Skeletal muscle cell (primary cell): ENCODE data around the gene FLRT2.

Experiments
- DNase-seq: peaks from one replicate; pipeline ENCODE4 v3.0.0-alpha.2; 2010; ENCODE audit warnings: low read depth
- H3K4me3 ChIP-seq: 2 replicates; pipeline ENCODE4 v1.5.1; 2011; ENCODE audit warnings: low read depth, mild to moderate bottlenecking, control low read depth, low read length, moderate library complexity

The FLRT2 gene

DNA sequence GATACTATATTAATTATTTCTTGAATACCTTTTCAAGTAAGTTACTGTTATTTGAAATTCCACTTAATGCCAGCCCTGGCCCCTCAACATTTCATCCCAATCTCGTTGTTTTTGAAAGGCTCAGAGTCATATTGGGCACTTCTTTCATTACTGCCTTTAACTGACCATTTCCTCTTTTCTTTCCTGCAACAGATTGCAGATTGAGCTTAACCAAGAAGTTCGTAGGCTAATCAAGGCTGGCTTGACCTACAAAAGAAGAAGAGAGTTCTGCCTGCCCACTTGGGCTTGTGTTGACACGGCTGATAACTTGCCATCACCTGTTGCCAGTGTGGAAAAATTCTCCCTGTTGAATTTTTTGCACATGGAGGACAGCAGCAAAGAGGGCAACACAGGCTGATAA lies 91.0 kb downstream of the FLRT2 start:
- no peak for DNase-seq

DNA sequence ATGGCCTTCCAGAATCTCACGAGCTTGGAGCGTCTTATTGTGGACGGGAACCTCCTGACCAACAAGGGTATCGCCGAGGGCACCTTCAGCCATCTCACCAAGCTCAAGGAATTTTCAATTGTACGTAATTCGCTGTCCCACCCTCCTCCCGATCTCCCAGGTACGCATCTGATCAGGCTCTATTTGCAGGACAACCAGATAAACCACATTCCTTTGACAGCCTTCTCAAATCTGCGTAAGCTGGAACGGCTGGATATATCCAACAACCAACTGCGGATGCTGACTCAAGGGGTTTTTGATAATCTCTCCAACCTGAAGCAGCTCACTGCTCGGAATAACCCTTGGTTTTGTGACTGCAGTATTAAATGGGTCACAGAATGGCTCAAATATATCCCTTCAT lies 92.2 kb downstream of the FLRT2 start:
- no peak overlapping the region for H3K4me3 ChIP-seq
- DNase-seq = no peak

More for the DNA sequence above, 91.0 kb downstream of the FLRT2 start:
- H3K4me3 ChIP-seq = no peak overlapping the region

DNA sequence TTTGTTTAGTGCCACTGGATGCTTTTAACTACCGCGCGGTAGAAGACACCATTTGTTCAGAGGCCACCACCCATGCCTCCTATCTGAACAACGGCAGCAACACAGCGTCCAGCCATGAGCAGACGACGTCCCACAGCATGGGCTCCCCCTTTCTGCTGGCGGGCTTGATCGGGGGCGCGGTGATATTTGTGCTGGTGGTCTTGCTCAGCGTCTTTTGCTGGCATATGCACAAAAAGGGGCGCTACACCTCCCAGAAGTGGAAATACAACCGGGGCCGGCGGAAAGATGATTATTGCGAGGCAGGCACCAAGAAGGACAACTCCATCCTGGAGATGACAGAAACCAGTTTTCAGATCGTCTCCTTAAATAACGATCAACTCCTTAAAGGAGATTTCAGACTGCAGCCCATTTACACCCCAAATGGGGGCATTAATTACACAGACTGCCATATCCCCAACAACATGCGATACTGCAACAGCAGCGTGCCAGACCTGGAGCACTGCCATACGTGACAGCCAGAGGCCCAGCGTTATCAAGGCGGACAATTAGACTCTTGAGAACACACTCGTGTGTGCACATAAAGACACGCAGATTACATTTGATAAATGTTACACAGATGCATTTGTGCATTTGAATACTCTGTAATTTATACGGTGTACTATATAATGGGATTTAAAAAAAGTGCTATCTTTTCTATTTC lies 93.2 kb downstream of the FLRT2 start:
- no peak for DNase-seq
- H3K4me3 ChIP-seq = no peak overlapping the region

DNA sequence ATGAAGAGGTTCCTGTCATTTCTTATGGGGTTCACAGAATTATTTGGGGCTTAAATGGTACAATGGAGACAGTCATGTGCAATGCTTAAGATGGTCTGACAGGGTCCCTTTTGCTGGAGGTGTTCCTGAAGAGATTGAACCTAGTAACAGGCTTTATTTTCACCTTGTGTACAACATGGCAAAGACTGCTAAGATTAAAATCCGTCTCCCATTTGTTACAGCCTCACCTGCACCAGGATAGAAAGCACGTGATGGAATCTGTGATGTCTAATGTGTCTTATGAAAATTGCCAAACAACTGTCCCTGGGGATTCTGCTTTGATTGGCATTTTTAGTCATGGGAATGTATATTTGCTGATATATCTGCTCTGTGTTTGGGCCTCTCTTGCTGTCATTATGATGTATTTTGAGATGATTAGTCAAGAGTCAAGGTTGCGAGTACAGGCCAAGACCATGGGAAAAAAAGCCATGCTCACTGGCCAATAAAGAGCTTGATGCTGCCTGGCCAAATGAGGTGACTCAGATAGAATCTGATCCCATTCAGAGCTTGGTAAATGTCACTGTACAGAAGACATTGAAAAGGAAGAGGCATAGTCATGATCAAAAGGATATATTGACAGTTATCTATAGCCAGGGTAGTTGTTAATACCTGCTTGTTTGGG lies 96.1 kb downstream of the FLRT2 start:
- H3K4me3 ChIP-seq = no peak overlapping the region
- DNase-seq = no peak

GRCh38 chr14:85634205-85634604 lies 104.3 kb downstream of the FLRT2 start:
- H3K4me3 ChIP-seq = no peak overlapping the region
- DNase-seq = peak; percentile 4

DNA sequence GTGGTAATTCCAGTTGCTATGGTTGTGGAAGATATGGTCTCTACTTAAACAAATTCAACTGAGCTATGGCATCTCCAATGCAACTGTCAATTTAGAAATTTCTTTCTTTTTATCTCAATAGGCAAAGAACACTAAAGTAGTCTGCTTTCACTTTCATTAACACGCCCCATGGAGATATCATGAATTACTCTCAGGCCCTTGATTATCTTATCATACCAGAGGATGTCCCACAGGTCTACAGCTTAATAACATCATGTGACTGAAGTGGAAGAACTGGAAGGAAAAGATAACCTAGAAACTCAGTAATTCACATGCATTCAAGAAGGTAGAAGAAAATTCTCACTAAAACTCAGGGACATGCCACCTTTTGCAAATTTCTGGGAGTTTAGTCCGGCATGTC lies 114.3 kb downstream of the FLRT2 start:
- no peak for DNase-seq
- no peak overlapping the region for H3K4me3 ChIP-seq

DNA sequence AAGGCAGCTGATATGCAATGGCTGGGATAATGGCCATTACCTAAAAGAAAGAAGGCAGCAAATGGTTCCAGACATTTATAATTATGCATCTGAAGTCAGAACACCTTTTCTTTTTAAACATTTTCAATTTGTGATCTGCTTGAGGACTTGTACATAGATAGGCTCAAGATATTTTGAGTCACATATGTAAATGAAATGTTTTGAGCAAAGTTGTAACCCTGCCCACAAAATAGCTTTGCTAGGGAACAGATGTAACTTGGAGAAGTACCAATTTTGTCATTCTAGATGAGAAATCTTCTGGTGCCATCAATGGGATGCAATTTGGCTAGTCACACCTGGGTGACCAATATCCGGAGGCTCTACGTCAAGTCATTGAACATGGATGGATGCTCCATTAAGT lies 123.1 kb downstream of the FLRT2 start:
- no peak overlapping the region for H3K4me3 ChIP-seq
- no peak for DNase-seq

DNA sequence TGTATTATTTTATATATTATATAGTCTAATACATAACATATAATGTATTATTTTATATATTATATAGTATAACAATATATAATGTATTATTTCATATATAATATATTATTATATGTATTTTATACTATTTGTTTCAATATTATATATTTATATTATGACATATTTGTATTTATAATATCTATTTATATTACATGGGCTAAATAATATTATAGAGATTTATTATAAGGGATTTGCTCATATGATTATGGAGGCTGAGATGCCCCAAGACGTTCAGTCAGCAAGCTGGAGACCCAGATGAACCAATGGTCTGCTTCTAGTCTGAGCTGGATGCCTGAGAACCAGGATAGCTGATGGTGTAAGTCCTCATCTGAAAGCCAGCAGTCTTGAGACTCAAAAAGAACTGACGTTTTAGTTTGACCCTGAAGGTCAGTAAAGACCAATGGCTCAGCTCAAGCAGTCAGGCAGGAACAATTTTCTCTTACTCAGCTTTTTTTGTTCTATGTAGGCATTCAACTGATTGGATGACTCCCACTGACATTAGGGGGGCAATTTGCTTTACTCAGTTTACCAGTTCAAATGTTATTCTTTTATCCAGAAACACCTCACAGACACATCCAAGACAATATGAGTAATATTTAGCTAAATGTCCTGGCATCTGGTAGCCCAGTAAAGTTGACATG lies 130.4 kb downstream of the FLRT2 start:
- DNase-seq = no peak
- no peak overlapping the region for H3K4me3 ChIP-seq

GRCh38 chr14:85662096-85662495 lies 132.2 kb downstream of the FLRT2 start:
- no peak overlapping the region for H3K4me3 ChIP-seq
- DNase-seq = no peak

- H3K4me3 ChIP-seq = no peak overlapping the region
- DNase-seq = no peak
Measured at GRCh38 chr14:85663256-85663655, 133.3 kb downstream of the FLRT2 start.

DNA sequence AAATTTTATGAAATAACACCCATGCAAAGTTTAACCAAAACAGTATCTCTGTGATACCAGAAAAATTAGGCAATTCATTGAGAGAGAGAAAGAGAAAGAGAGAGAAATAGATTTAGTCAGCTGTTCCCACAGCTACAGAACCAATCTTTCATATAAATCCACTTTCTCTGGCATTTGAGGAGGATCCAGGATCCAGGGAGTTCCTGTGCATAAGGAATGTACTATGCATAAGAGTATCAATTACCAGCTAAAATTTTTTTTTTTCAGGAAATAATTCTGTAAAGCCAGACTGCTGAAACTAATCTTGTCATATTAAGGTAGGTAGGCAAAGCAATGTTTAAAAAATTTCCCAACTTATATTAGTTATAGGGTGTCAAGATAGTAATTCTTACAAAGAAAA lies 133.7 kb downstream of the FLRT2 start:
- DNase-seq = no peak
- no peak overlapping the region for H3K4me3 ChIP-seq

DNA sequence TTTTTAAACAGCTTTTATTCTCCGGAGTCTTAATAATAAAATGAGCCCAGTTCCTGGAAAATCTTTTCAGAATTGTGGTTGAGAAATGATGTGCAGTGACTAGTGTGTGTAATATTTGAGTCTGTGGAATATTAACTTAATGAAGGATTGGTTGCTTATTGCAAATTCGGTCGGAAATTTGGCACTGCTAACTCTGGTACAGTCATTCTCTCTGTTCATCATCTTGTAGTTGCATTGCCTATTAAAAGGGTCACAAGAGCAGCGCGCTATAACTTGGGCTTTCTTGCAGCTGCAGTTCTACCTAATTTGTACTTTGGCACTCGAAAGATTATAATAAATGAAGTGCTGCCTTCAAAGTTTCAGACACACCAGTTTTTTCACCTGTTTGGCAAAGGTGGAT lies 146.0 kb downstream of the FLRT2 start:
- no peak for DNase-seq
- H3K4me3 ChIP-seq = no peak overlapping the region

DNA sequence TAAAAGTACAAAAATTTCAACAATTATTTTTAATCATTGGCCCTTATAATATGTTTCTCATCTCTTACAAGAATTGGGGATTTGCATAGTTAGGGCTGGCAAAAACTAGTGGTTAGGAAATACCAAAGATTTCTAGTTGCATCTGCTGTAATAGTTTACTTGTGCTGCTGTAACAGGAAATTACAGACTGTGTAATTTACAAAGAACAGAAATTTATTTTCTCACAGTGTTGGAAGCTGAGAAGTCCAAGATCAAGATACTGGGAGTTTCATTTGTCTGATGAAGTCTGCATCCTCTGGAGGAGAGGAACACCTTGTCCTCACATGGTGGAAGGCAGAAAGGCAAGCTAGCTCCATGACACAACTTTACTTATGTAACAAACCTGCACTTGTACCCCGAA lies 157.0 kb downstream of the FLRT2 start:
- DNase-seq = no peak
- no peak overlapping the region for H3K4me3 ChIP-seq

- no peak for DNase-seq
Measured at GRCh38 chr14:85687456-85687855, 157.5 kb downstream of the FLRT2 start.

DNA sequence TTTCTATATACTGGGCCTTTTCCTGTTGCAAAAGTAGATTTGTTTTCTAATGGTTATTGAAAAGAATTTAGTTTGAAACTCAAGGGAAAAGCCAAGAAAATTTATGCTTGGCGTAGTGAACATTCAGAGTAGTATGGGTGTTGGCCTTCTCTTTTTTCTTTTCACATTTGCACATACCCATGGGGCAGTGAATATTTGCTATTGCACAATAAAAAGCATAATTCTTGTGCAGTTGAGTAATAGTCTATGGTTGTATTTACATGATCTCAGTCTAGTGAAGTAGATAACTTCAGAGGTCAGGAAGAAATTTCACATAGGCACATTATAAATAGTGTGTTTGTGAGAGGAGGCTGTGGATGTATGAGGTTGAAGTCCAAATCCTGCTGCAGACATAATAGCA lies 158.1 kb downstream of the FLRT2 start:
- no peak overlapping the region for H3K4me3 ChIP-seq
- peak; percentile 64 for DNase-seq

More at GRCh38 chr14:85687456-85687855, 157.5 kb downstream of the FLRT2 start:
- H3K4me3 ChIP-seq = no peak overlapping the region

DNA sequence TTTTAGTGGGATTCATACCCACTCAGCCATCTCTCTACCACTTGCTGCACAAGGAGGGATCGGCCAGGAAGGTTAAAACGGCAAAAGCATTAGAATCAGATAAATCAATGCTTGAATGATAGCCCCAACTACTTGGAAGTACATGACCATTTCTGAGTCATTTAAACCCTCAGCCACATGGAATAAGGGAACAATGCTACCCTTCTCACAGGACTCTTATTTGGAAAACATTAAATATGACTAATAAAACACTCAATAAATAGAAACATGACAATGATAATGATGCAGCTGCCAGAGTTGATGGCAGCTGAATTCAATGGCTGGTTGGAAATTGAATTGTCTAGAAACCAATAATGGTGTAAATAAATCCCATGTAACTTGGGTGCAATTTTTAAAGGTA lies 165.4 kb downstream of the FLRT2 start:
- no peak for DNase-seq
- H3K4me3 ChIP-seq = no peak overlapping the region

DNA sequence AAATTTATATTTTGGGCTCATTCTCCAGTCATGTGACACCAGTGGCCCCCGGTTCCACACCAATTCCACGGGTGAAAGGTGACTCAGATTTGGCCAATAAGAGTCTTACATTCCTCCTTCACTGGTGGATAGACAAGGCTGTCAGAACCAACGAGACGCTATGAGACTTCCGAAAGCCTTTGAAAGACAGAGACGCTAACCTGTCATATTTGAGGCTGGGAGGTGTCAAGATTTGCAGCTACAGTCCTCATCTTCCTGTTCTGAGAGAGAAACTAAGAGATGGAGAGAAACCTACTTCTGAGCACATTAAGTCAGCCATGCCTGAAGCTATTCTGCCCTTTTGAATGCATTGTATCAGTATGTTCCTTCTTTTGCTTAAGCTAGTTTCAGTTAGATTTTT lies 171.2 kb downstream of the FLRT2 start:
- DNase-seq = no peak

DNA sequence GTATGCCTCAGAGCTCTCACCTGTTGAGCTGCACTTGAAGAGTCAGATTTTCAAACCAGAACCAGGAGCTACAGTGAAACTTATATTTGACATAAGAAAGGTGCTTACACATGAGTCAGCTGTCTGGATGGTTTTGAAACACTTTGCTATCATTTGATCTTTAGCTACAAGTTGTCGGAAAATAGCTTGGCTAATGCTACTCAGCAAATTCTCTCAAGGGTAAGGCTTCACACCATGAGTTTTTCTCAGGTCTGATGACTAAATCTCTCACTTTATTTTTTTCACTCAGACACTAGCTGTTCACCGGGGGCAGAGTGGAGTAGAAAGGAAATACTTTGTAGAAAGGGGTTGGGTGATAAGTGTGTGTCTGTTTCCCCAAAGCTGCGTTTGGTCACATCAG lies 171.8 kb downstream of the FLRT2 start:
- H3K4me3 ChIP-seq = no peak overlapping the region
- DNase-seq = no peak

More for the DNA sequence above, 171.2 kb downstream of the FLRT2 start:
- H3K4me3 ChIP-seq = no peak overlapping the region

GRCh38 chr14:85702191-85702590 lies 172.2 kb downstream of the FLRT2 start:
- DNase-seq = no peak

GRCh38 chr14:85702997-85703396 lies 173.1 kb downstream of the FLRT2 start:
- H3K4me3 ChIP-seq = no peak overlapping the region
- no peak for DNase-seq

More at GRCh38 chr14:85702191-85702590, 172.2 kb downstream of the FLRT2 start:
- no peak overlapping the region for H3K4me3 ChIP-seq
